H9 (cell line): ENCODE results near the gene COL3A1. TPM values are rescaled to one million over a fixed set of nuclear protein-coding genes. Genes with fewer than 3 reads are reported as not detected.

Experiments used
- DNase-seq: peaks from one replicate; pipeline ENCODE4 v3.0.0-alpha.2; 2017
- H2AFZ ChIP-seq: one replicate; pipeline ENCODE4 v1.6.1; 2013; ENCODE audit warnings: mild to moderate bottlenecking, low read length, control low read depth, moderate library complexity
- H2AK5ac ChIP-seq: 2 replicates; pipeline ENCODE4 v1.6.1; 2013; ENCODE audit warnings: low read length, control low read depth, mixed read lengths; ENCODE audit not compliant: insufficient read length
- H2BK120ac ChIP-seq: one replicate; pipeline ENCODE4 v1.6.1; 2013; ENCODE audit warnings: low read depth, mild to moderate bottlenecking, low read length, control low read depth, inconsistent platforms; ENCODE audit not compliant: poor library complexity, severe bottlenecking
- H2BK12ac ChIP-seq: 2 replicates; pipeline ENCODE4 v1.6.1; 2013; ENCODE audit warnings: low read length, control low read depth, mixed read lengths, low read depth; ENCODE audit not compliant: insufficient read length
- H2BK15ac ChIP-seq: 2 replicates; pipeline ENCODE4 v1.6.1; 2013; ENCODE audit warnings: low read depth, low read length, control low read depth
- H2BK20ac ChIP-seq: one replicate; pipeline ENCODE4 v1.6.1; 2013; ENCODE audit warnings: low read depth, mild to moderate bottlenecking, low read length, control low read depth, inconsistent platforms; ENCODE audit not compliant: poor library complexity, severe bottlenecking
- H2BK5ac ChIP-seq: 2 replicates; pipeline ENCODE4 v1.6.1; 2013; ENCODE audit warnings: low read length, control low read depth, mixed read lengths; ENCODE audit not compliant: insufficient read length
- H3K14ac ChIP-seq: 2 replicates; pipeline ENCODE4 v1.6.1; 2013; ENCODE audit warnings: low read length, control low read depth; ENCODE audit not compliant: insufficient read depth
- H3K18ac ChIP-seq: 2 replicates; pipeline ENCODE4 v1.6.1; 2013; ENCODE audit warnings: low read depth, mild to moderate bottlenecking, mixed read lengths, low read length, control low read depth; ENCODE audit not compliant: insufficient read length
- H3K23ac ChIP-seq: 2 replicates; pipeline ENCODE4 v1.6.1; 2013; ENCODE audit warnings: low read length, control low read depth, mixed read lengths, low read depth; ENCODE audit not compliant: insufficient read length
- H3K23me2 ChIP-seq: 2 replicates; pipeline ENCODE4 v1.6.1; 2013; ENCODE audit warnings: low read depth, mild to moderate bottlenecking, mixed read lengths, low read length, control low read depth; ENCODE audit not compliant: insufficient read length, poor library complexity, severe bottlenecking
- H3K27ac ChIP-seq: 2 replicates; pipeline ENCODE4 v1.5.1; 2013; ENCODE audit warnings: low read length, control low read depth, mixed read lengths, low read depth; ENCODE audit not compliant: insufficient read length
- H3K27me3 ChIP-seq: 2 replicates; pipeline ENCODE4 v1.6.1; 2013; ENCODE audit warnings: low read length, control low read depth, inconsistent platforms; ENCODE audit not compliant: insufficient read depth
- H3K4ac ChIP-seq: 2 replicates; pipeline ENCODE4 v1.6.1; 2013; ENCODE audit warnings: low read depth, mild to moderate bottlenecking, control low read depth, inconsistent platforms, low read length, moderate library complexity
- H3K4me1 ChIP-seq: 2 replicates; pipeline ENCODE4 v1.6.1; 2013; ENCODE audit warnings: low read length, control low read depth, inconsistent platforms; ENCODE audit not compliant: insufficient read depth
- H3K4me2 ChIP-seq: 2 replicates; pipeline ENCODE4 v1.6.1; 2013; ENCODE audit warnings: low read length, control low read depth, mixed read lengths; ENCODE audit not compliant: insufficient read length, insufficient read depth
- H3K56ac ChIP-seq: 2 replicates; pipeline ENCODE4 v1.6.1; 2013; ENCODE audit warnings: low read depth, mild to moderate bottlenecking, mixed read lengths, low read length, control low read depth; ENCODE audit not compliant: insufficient read length
- H3K79me1 ChIP-seq: 2 replicates; pipeline ENCODE4 v1.6.1; 2013; ENCODE audit warnings: low read depth, mild to moderate bottlenecking, moderate library complexity, low read length, control low read depth, inconsistent platforms; ENCODE audit not compliant: insufficient read depth, poor library complexity, severe bottlenecking
- H3K79me2 ChIP-seq: 2 replicates; pipeline ENCODE4 v1.6.1; 2013; ENCODE audit warnings: low read length, control low read depth, inconsistent platforms; ENCODE audit not compliant: insufficient read depth
- H3K9ac ChIP-seq: 2 replicates; pipeline ENCODE4 v1.6.1; 2013; ENCODE audit warnings: low read length, control low read depth, mixed read lengths; ENCODE audit not compliant: insufficient read length; ENCODE audit errors: extremely low read depth
- H3K9me3 ChIP-seq: one replicate; pipeline ENCODE4 v1.6.1; 2013; ENCODE audit warnings: low read depth, low read length, inconsistent platforms; ENCODE audit not compliant: control insufficient read depth
- H3T11ph ChIP-seq: one replicate; pipeline ENCODE4 v1.6.1; 2013; ENCODE audit warnings: mild to moderate bottlenecking, low read length, control low read depth, inconsistent platforms
- H4K20me1 ChIP-seq: one replicate; pipeline ENCODE4 v1.6.1; 2013; ENCODE audit not compliant: control insufficient read depth, insufficient read length, insufficient read depth
- H4K5ac ChIP-seq: 2 replicates; pipeline ENCODE4 v1.6.1; 2013; ENCODE audit warnings: low read depth, mild to moderate bottlenecking, mixed read lengths, low read length, control low read depth; ENCODE audit not compliant: insufficient read length
- H4K8ac ChIP-seq: replicated peaks from 2 replicates; pipeline ENCODE4 v1.6.1; 2013; ENCODE audit warnings: low read length, control low read depth, mixed read lengths, low read depth; ENCODE audit not compliant: insufficient read length
- H4K91ac ChIP-seq: 2 replicates; pipeline ENCODE4 v1.6.1; 2013; ENCODE audit warnings: low read depth, mild to moderate bottlenecking, moderate library complexity, mixed read lengths, low read length, control low read depth; ENCODE audit not compliant: insufficient read length
- H3K27ac Mint-ChIP-seq, 3 experiments: 2 replicates in 2 of 3; 3 replicates in 1 of 3; pipeline ENCODE4 v1.8.0; 2020 to 2021; ENCODE audit warnings: mixed read lengths in 3 of 3, mild to moderate bottlenecking in 1 of 3, moderate library complexity in 1 of 3
- H3K27me3 Mint-ChIP-seq: 2 replicates; pipeline ENCODE4 v1.8.0; 2021; ENCODE audit warnings: low read depth, mild to moderate bottlenecking, moderate library complexity, mixed read lengths
- H3K36me3 Mint-ChIP-seq, 3 experiments: 2 replicates in 2 of 3; 3 replicates in 1 of 3; pipeline ENCODE4 v1.8.0; 2020 to 2021; ENCODE audit warnings: low read depth in 3 of 3, mixed read lengths in 3 of 3; ENCODE audit not compliant: insufficient read depth in 1 of 3
- H3K4me1 Mint-ChIP-seq, 2 experiments: 2 replicates each; pipeline ENCODE4 v1.8.0; 2020; ENCODE audit warnings: mixed read lengths in 2 of 2
- H3K4me3 Mint-ChIP-seq, 2 experiments: 2 replicates in 1 of 2; 3 replicates in 1 of 2; pipeline ENCODE4 v1.8.0; 2020 to 2021; ENCODE audit warnings: mild to moderate bottlenecking in 2 of 2, mixed read lengths in 2 of 2, moderate library complexity in 1 of 2
- H3K9me3 Mint-ChIP-seq, 2 experiments: 2 replicates in 1 of 2; 3 replicates in 1 of 2; pipeline ENCODE4 v1.8.0; 2020; ENCODE audit warnings: mild to moderate bottlenecking in 2 of 2, mixed read lengths in 2 of 2, moderate library complexity in 1 of 2
- CTCF ChIP-seq: fragments of 200-600 bp; sonication (generic); conservative IDR thresholded peaks from 3 replicates; pipeline ENCODE4 v1.8.0; 2021; ENCODE audit warnings: antibody characterized with exemption, mild to moderate bottlenecking
- total RNA-seq: library from RNA; stranded (reverse); gene quantifications from 2 replicates; pipeline ENCODE4 v1.2.1, GENCODE V29; 2021

COL3A1 gene
- total RNA-seq, 1 experiment from 2014 or later, result not detected

DNA sequence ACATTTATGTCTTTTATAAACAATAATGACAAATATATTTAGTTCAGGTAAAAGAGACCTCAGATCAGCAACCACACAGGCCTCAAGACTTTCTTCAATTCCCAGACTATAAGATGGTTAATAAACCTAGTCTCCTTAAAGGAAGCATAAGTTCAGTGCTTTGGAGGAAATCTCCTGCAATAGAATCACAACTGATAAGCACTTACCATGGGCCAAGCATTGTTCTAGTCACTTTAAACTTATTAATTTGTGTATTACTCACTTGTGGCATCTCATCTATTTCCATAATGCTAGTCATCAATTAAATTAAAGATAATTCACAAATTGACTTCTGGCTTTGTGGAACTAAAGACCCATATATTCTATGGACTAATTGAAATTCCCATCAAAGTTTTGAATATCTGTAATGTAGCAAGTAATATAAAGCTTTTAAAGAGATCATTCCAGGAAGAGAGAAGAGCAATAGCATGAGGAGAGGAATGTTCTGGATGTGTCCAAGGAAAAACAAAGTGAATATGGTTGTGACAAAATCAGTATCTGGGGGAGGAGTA is 42.2 kb downstream of the COL3A1 start:
- Histone ChIP-seq H2AFZ (no peak overlapping the region), H3K4me1 (no peaks in the 10 kb centered on the region), H4K8ac (no peak overlapping the region), H3K23me2 (no peaks in the 10 kb centered on the region), H3K4me2 (no peak overlapping the region), H4K5ac (no peak overlapping the region), H4K20me1 (no peaks in the 10 kb centered on the region), H3K9ac (no peak overlapping the region), H2BK20ac (no peak overlapping the region), H2BK12ac (no peak overlapping the region), H3K56ac (no peak overlapping the region), H3K79me2 (no peaks in the 10 kb centered on the region), H2AK5ac (no peak overlapping the region), H3K27ac (no peak overlapping the region), H3T11ph (no peak overlapping the region), H3K4ac (no peak overlapping the region), H3K18ac (no peak overlapping the region), H2BK5ac (no peak overlapping the region), H3K14ac (no peak overlapping the region), H4K91ac (no peak overlapping the region), H3K9me3 (no peaks in the 10 kb centered on the region), H2BK120ac (no peak overlapping the region), H2BK15ac (no peak overlapping the region), H3K27me3 (no peaks in the 10 kb centered on the region), H3K23ac (no peak overlapping the region), H3K79me1 (no peaks in the 10 kb centered on the region)
- Mint-ChIP-seq H3K9me3 (no peaks in the 10 kb centered on the region), H3K4me1 (peaks cover 17 to 18% of the 10 kb centered on the region in 2 experiments), H3K27ac (no peak overlapping the region), H3K36me3 (no peaks in the 10 kb centered on the region), H3K4me3 (no peak overlapping the region), H3K27me3 (no peaks in the 10 kb centered on the region)
- no peak for TF ChIP-seq CTCF
- no peak for DNase-seq
